Tibial nerve (tissue), 4 donors: Measurements from ENCODE around the gene AQP12B. TPM values are rescaled to one million over a fixed set of nuclear protein-coding genes. Genes with fewer than 3 reads are reported as not detected.

Source experiments
- DNase-seq, 2 donors: peaks; one replicate each; pipeline ENCODE4 v3.0.0-alpha.2; 2019; ENCODE audit warnings: low spot score in 2 of 2
- H3K27ac ChIP-seq, 4 donors: fragments of 200-600 bp; sonication (generic) in 3 of 4; one replicate each; pipeline ENCODE4 v1.5.1; 2017 to 2019; ENCODE audit warnings: mild to moderate bottlenecking in 1 of 4
- H3K27me3 ChIP-seq, 2 donors: fragments of 200-600 bp; sonication (generic) in 1 of 2; one replicate each; pipeline versions ENCODE4 v1.5.1 to v1.6.0; 2017 to 2019
- H3K36me3 ChIP-seq, 3 donors: fragments of 200-600 bp; sonication (generic); one replicate each; pipeline ENCODE4 v1.5.1; 2018 to 2019
- H3K4me1 ChIP-seq, 4 donors: fragments of 200-600 bp; sonication (generic) in 3 of 4; one replicate each; pipeline ENCODE4 v1.5.1; 2017 to 2019
- H3K4me3 ChIP-seq, 4 donors: fragments of 200-600 bp; sonication (generic) in 3 of 4; one replicate each; pipeline ENCODE4 v1.5.1; 2017 to 2019; ENCODE audit warnings: mild to moderate bottlenecking in 1 of 4, moderate library complexity in 1 of 4
- H3K9me3 ChIP-seq, 4 donors: fragments of 200-600 bp; sonication (generic) in 3 of 4; one replicate each; pipeline ENCODE4 v1.5.1; 2017 to 2019
- EP300 ChIP-seq, 2 donors: sonication (generic); formaldehyde crosslinking; IDR thresholded peaks; one replicate each; pipeline ENCODE4 v1.6.1; 2017; ENCODE audit warnings: antibody characterized with exemption in 2 of 2, mild to moderate bottlenecking in 1 of 2
- POLR2A ChIP-seq, 2 donors: fragments of 450-650 bp; IDR thresholded peaks; one replicate each; pipeline ENCODE4 v1.6.1; 2017; ENCODE audit warnings: antibody characterized with exemption in 2 of 2, mild to moderate bottlenecking in 2 of 2, moderate library complexity in 2 of 2
- WGBS, 2 donors: methylation state at CpG; one replicate each; pipeline ENCODE4 v1.1.5; 2018; 5-methylcytosine and 5-hydroxymethylcytosine counted together
- total RNA-seq, 4 donors: library from RNA; depleted of rRNA; stranded (reverse); fragments of >200 nt; gene quantifications; one replicate each; pipeline ENCODE4 v1.1.0, GENCODE V29; 2016
- TF ChIP-seq, protein P1 (sequence below), 5 experiments: fragments of 200-600 bp in 3 of 5; fragments of 450-650 bp in 2 of 5; sonication (generic) in 3 of 5; IDR thresholded peaks; one replicate each; pipeline ENCODE4 v1.5.1; 2016 to 2019; ENCODE audit warnings: antibody characterized with exemption in 5 of 5, mild to moderate bottlenecking in 3 of 5, moderate library complexity in 2 of 5

AQP12B gene
- total RNA-seq, 4 donors from 2014 or later, result 0.22 TPM; not detected in 3

DNA sequence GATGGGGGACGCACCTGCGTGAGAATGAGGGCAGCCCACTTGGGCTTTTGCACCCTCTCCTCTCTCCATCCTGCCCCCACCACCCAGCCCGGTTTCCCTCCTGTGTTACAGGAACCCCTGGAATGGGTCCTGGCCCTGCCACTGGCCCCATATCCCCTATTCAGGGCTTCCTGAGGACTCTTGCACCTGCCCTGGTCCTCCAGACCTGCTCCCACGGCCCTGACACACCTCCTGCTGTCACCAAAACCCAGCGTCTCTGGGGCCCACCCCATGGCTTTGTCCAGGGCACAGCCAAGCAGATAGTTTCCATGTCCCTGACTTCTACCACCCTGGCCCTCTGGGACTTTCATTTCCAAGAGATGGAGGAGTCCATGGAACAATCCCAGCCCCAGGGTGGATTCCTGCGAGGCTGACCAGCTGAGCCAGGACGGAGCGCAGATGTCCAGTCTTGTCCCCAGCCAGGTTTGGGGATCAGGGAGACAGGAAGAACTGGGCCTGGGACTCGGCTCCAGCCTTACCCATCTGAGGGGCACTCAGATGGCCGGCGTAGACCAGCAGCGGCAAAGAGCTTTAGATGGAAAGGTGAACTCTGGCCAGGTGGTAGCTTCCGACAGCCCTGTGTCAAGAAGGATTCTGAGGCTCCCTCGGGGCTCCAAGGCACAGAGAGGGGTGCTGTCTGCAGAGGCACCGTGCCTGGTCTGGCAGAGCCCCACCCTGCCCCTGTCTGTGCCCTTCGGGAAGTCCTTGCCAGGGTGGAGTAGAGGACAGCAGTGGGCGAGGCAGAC lies 45.4 kb downstream of the AQP12B start:
- Histone ChIP-seq H3K4me3 (no peak overlapping the region), H3K4me1 (peaks cover 0 to 28% (median 0%) of the 10 kb centered on the region in 4 donors), H3K9me3 (peaks cover 0 to 17% (median 0%) of the 10 kb centered on the region in 4 donors), H3K27me3 (peaks cover 0 to 4% of the 10 kb centered on the region in 2 donors), H3K36me3 (no peaks in the 10 kb centered on the region), H3K27ac (peak overlapping the region in 1 of 4 donors; percentile 86)
- DNase-seq, result no peak
- 83 to 90% methylated on average over 16 to 17 of the region's 17 CpGs for WGBS, 2 donors
- TF ChIP-seq, protein P1, sequence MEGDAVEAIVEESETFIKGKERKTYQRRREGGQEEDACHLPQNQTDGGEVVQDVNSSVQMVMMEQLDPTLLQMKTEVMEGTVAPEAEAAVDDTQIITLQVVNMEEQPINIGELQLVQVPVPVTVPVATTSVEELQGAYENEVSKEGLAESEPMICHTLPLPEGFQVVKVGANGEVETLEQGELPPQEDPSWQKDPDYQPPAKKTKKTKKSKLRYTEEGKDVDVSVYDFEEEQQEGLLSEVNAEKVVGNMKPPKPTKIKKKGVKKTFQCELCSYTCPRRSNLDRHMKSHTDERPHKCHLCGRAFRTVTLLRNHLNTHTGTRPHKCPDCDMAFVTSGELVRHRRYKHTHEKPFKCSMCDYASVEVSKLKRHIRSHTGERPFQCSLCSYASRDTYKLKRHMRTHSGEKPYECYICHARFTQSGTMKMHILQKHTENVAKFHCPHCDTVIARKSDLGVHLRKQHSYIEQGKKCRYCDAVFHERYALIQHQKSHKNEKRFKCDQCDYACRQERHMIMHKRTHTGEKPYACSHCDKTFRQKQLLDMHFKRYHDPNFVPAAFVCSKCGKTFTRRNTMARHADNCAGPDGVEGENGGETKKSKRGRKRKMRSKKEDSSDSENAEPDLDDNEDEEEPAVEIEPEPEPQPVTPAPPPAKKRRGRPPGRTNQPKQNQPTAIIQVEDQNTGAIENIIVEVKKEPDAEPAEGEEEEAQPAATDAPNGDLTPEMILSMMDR (IDR thresholded peaks at IDR 0.05), result no peak
- TF ChIP-seq POLR2A (IDR thresholded peaks at IDR 0.05), result no peak
- TF ChIP-seq EP300 (IDR thresholded peaks at IDR 0.05), result no peak

DNA sequence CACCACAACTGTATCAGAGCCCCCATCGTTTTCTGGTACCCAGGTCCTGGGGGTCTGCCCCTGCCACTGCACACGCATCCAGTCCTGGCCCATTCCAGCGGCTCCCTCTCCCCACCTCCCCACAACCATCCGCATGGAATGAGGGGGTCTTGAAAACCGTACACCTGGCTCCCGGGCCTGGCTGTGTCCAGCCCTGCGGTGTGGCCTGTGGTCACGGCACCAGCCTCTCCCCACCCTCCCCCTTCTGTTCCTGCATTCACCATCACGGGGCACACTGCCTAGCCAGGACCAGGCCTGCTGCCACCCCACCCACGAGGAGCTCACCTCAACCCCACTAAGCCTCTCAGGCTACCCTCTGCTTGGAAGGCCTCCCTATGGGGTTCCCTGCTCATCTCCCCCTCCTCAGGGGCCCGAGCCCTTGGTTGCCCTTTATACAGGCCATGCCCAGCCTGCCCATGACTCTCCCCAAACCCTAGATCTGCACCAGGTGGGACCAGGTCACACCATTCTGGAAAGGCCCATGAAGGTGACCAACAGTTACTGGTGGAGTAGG lies 46.0 kb downstream of the AQP12B start:
- peaks cover 0 to 28% (median 0%) of the 10 kb centered on the region in 4 donors for H3K4me1 ChIP-seq
- peak overlapping the region in 1 of 4 donors; percentile 86 for H3K27ac ChIP-seq
- DNase-seq, result no peak
- H3K4me3 ChIP-seq, result no peak overlapping the region
- TF ChIP-seq EP300 (IDR thresholded peaks at IDR 0.05) (no peak), POLR2A (IDR thresholded peaks at IDR 0.05) (no peak)
- TF ChIP-seq, protein P1 (IDR thresholded peaks at IDR 0.05), result no peak
- no peaks in the 10 kb centered on the region for H3K36me3 ChIP-seq
- H3K27me3 ChIP-seq, result no peaks in the 10 kb centered on the region
- WGBS, 2 donors, result 72 to 88% methylated on average over 11 of the region's 11 CpGs
- peaks cover 0 to 17% (median 0%) of the 10 kb centered on the region in 4 donors for H3K9me3 ChIP-seq

DNA sequence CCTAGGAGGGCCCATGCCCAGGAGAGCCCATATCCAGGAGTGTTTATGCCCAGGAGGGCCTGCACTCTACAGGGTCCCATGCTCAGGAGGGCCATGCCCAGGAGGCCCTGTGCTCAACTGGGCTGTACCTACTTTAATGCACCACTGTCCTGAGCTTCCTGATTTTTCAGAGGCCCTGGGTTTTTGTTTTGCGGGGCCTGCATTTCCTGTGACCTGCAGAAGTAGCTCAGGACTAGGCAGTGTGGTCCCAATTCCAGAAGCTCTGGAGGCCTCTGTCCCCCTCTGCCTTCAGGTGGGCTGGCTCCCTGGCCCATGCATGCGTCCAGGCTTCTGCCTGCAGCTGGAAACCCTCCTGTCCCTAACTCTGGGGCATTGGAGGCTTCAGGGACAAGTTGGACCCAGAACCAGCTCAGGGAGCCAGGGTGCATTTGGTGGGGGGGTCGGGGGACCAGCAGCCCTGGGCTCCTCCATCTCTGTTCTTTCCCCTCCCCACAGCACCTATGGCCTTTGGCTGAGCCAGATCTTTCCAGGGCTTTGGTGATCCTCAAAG lies 46.6 kb downstream of the AQP12B start:
- peaks cover 0 to 17% (median 0%) of the 10 kb centered on the region in 4 donors for H3K9me3 ChIP-seq
- H3K27ac ChIP-seq, result no peak overlapping the region
- DNase-seq, result no peak
- H3K36me3 ChIP-seq, result no peaks in the 10 kb centered on the region
- 62 to 77% methylated on average over 2 to 3 of the region's 3 CpGs for WGBS, 2 donors
- H3K27me3 ChIP-seq, result no peaks in the 10 kb centered on the region
- H3K4me1 ChIP-seq, result peaks cover 0 to 28% (median 0%) of the 10 kb centered on the region in 4 donors
- no peak overlapping the region for H3K4me3 ChIP-seq
- TF ChIP-seq EP300 (IDR thresholded peaks at IDR 0.05), result no peak
- TF ChIP-seq, protein P1 (IDR thresholded peaks at IDR 0.05), result no peak
- no peak for TF ChIP-seq POLR2A (IDR thresholded peaks at IDR 0.05)

DNA sequence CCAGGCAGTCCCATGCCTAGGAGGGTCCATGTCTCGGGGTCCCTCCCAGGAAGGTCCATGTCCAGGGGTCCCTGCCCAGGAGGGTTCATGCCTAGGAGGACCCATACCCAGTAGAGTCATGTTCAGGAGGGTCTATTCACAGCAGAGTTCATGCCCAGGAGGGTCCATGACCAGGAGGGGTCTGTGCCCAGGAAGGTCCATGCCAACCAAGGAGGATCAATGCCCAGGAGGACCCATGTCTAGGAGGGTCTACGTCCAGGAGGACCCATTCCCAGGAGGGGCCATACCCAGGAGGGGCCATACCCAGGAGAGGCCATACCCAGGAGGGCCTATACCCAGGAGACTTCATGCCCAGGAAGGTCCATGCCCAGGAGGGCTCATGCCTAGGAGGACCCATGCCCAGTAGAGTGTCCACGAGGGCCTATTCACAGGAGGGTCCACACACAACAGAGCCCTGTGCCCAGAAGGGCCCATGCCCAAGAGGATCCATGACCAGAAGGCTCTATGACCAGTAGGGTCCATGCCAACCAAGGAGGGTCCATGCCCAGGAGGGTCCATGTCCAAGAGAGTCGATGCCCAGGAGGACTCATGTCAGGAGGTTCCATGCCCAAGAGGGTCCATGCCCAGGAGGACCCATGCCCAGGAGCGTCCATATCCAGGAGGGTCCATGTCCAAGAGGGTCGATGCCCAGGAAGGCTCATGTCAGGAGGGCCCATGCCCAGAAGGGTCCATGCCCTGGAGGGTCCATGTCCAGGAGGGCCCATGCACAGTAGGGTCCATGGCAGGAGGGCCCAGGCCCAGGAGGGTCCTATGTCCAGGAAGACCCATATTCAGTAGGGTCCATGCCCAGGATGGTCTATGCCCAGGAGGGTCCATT lies 47.3 kb downstream of the AQP12B start:
- no peaks in the 10 kb centered on the region for H3K27me3 ChIP-seq
- peaks cover 0 to 17% (median 0%) of the 10 kb centered on the region in 4 donors for H3K9me3 ChIP-seq
- H3K4me1 ChIP-seq, result peaks cover 0 to 28% (median 0%) of the 10 kb centered on the region in 4 donors
- no peak for DNase-seq
- WGBS, 2 donors, result 83 to 84% methylated on average over 3 to 5 of the region's 6 CpGs
- H3K27ac ChIP-seq, result no peak overlapping the region
- H3K4me3 ChIP-seq, result no peak overlapping the region
- TF ChIP-seq, protein P1 (IDR thresholded peaks at IDR 0.05), result no peak
- TF ChIP-seq POLR2A (IDR thresholded peaks at IDR 0.05) (no peak), EP300 (IDR thresholded peaks at IDR 0.05) (no peak)
- peaks cover 0 to 5% (median 0%) of the 10 kb centered on the region in 3 donors for H3K36me3 ChIP-seq
